ENCODE data around the gene COL5A1.

COL5A1 gene

GRCh38 chr9:134741846-134742245, 100.2 kb downstream of the COL5A1 start:
- DNase-seq (ENCODE audit: low read depth in 2 of 2): no peak

- no peak for DNase-seq (ENCODE audit: low read depth in 2 of 2)
Measured at GRCh38 chr9:134742822-134743535, 101.4 kb downstream of the COL5A1 start.

- no peak for DNase-seq (ENCODE audit: low read depth in 2 of 2)
Measured at GRCh38 chr9:134743853-134744252, 102.2 kb downstream of the COL5A1 start.

GRCh38 chr9:134744385-134745295, 103.0 kb downstream of the COL5A1 start:
- DNase-seq (ENCODE audit: low read depth in 2 of 2): no peak

GRCh38 chr9:134747951-134748489, 106.4 kb downstream of the COL5A1 start:
- DNase-seq (ENCODE audit: low read depth in 2 of 2): no peak

GRCh38 chr9:134748591-134748990, 107.0 kb downstream of the COL5A1 start:
- no peak for DNase-seq (ENCODE audit: low read depth in 2 of 2)

GRCh38 chr9:134750450-134751155, 109.0 kb downstream of the COL5A1 start:
- DNase-seq (ENCODE audit: low read depth in 2 of 2): no peak

GRCh38 chr9:134751622-134752021, 110.0 kb downstream of the COL5A1 start:
- DNase-seq (ENCODE audit: low read depth in 2 of 2): no peak

GRCh38 chr9:134752471-134753168, 111.0 kb downstream of the COL5A1 start:
- DNase-seq (ENCODE audit: low read depth in 2 of 2): no peak

GRCh38 chr9:134753191-134753590, 111.6 kb downstream of the COL5A1 start:
- DNase-seq (ENCODE audit: low read depth in 2 of 2): no peak

GRCh38 chr9:134755221-134755907, 113.8 kb downstream of the COL5A1 start:
- DNase-seq (ENCODE audit: low read depth in 2 of 2): no peak

- DNase-seq (ENCODE audit: low read depth in 2 of 2): no peak
Measured at GRCh38 chr9:134756098-134756497, 114.5 kb downstream of the COL5A1 start.

- DNase-seq (ENCODE audit: low read depth in 2 of 2): no peak
Measured at GRCh38 chr9:134757216-134757975, 115.8 kb downstream of the COL5A1 start.

- no peak for DNase-seq (ENCODE audit: low read depth in 2 of 2)
Measured at GRCh38 chr9:134758949-134759607, 117.5 kb downstream of the COL5A1 start.

GRCh38 chr9:134759913-134760312, 118.3 kb downstream of the COL5A1 start:
- no peak for DNase-seq (ENCODE audit: low read depth in 2 of 2)

GRCh38 chr9:134760750-134761420, 119.3 kb downstream of the COL5A1 start:
- no peak for DNase-seq (ENCODE audit: low read depth in 2 of 2)

GRCh38 chr9:134764473-134765269, 123.1 kb downstream of the COL5A1 start:
- DNase-seq (ENCODE audit: low read depth in 2 of 2): no peak

GRCh38 chr9:134765785-134766184, 124.2 kb downstream of the COL5A1 start:
- DNase-seq (ENCODE audit: low read depth in 2 of 2): no peak
